Stomach (tissue), 4 donors: ENCODE measurements around the gene SESN2.

ENCODE experiments used
- CTCF ChIP-seq, 7 experiments: fragments of 450-650 bp in 4 of 7; fragments of 200-600 bp in 3 of 7; sonication (generic) in 3 of 7; IDR thresholded peaks; one replicate each; pipeline ENCODE4 v1.5.1; 2016 to 2019; ENCODE audit warnings: antibody characterized with exemption in 7 of 7, control low read depth in 2 of 7, mild to moderate bottlenecking in 1 of 7
- POLR2A ChIP-seq, 4 donors: fragments of 450-650 bp; IDR thresholded peaks; one replicate each; pipeline ENCODE4 v1.6.1; 2016; ENCODE audit warnings: antibody characterized with exemption in 4 of 4, control low read depth in 2 of 4, mild to moderate bottlenecking in 1 of 4, moderate library complexity in 1 of 4
- POLR2AphosphoS5 ChIP-seq, 3 donors: sonication (generic); formaldehyde crosslinking; IDR thresholded peaks; one replicate each; pipeline ENCODE4 v1.6.1; 2016; ENCODE audit warnings: antibody characterized with exemption in 3 of 3

DNA sequence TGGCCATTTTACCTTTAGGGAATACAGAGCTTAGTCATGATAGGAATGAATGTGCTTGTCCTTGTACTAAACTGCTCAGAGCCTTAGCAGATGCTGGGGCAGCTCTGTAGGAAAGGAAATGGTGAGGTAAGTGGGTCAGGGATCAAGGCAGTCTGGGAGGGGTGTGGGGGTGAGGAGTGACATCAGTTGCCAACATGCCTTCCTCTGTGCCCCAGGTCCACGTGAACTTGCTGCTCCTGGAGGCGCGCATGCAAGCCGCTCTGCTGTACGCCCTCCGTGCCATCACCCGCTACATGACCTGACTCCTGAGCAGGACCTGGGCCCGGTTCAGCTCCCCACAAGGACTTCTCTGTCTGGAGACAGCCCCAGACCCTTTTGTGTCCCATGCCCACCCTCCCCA lies 21.2 kb downstream of the SESN2 start:
- TF ChIP-seq CTCF (IDR thresholded peaks at IDR 0.05): no peak
- no peak for TF ChIP-seq POLR2A (IDR thresholded peaks at IDR 0.05)
- no peak for TF ChIP-seq POLR2AphosphoS5 (IDR thresholded peaks at IDR 0.05)
